B cell (primary cell): ENCODE results near the gene MYLK4. TPM values are rescaled to one million over a fixed set of nuclear protein-coding genes. Genes with fewer than 3 reads are reported as not detected.

Source experiments
- ATAC-seq: fragments of 200-7000 bp; cut with Tn5 transposase; one replicate; pipeline ENCODE4 v1.10.0; 2021; ENCODE audit warnings: low read depth, mild to moderate bottlenecking, moderate number of reproducible peaks, moderate library complexity
- CTCF ChIA-PET: fragments of 350-600 bp; sonication (Branson Sonifier 250); formaldehyde crosslinking; loops from one replicate; lab custom pipeline; 2021; ENCODE audit warnings: antibody characterized with exemption, inconsistent platforms; lab: Charles Lee
- POLR2A ChIA-PET: fragments of 350-600 bp; sonication (Branson Sonifier 250); formaldehyde crosslinking; loops from one replicate; lab custom pipeline; 2021; ENCODE audit warnings: antibody characterized with exemption; lab: Charles Lee
- DNase-seq: peaks from one replicate; pipeline ENCODE4 v3.0.0; 2013
- H2AFZ ChIP-seq: 2 replicates; pipeline ENCODE4 v1.6.1; 2012; ENCODE audit warnings: mild to moderate bottlenecking, low read depth, low read length; ENCODE audit not compliant: insufficient read depth, poor library complexity, severe bottlenecking
- H3K27ac ChIP-seq, 2 donors: 1 replicate in 1 of 2; 2 replicates in 1 of 2; pipeline ENCODE4 v1.5.1; 2012 to 2013; ENCODE audit warnings: low read length in 2 of 2, mild to moderate bottlenecking in 2 of 2, moderate library complexity in 1 of 2
- H3K27me3 ChIP-seq, 4 experiments: fragments of 200-600 bp in 1 of 4; sonication (generic) in 1 of 4; replicated peaks in 1 of 4; 1 replicate in 2 of 4; 2 replicates in 2 of 4; pipeline versions ENCODE4 v1.6.1 to v1.7.0; 2013 to 2016; ENCODE audit warnings: low read length in 3 of 4, mild to moderate bottlenecking in 2 of 4, mixed read lengths in 1 of 4, moderate library complexity in 1 of 4; ENCODE audit not compliant: insufficient read depth in 4 of 4, control insufficient read depth in 3 of 4; ENCODE audit errors: control extremely low read depth in 1 of 4
- H3K36me3 ChIP-seq, 2 experiments: replicated peaks in 1 of 2; 1 replicate in 1 of 2; 2 replicates in 1 of 2; pipeline versions ENCODE4 v1.6.1 to v1.7.1; 2013; ENCODE audit warnings: low read length in 1 of 2; ENCODE audit not compliant: insufficient read depth in 2 of 2, control insufficient read depth in 1 of 2; ENCODE audit errors: control extremely low read depth in 1 of 2, extremely low read depth in 1 of 2
- H3K4me1 ChIP-seq, 2 donors: fragments of 200-600 bp in 1 of 2; sonication (generic) in 1 of 2; 1 replicate in 1 of 2; 2 replicates in 1 of 2; pipeline versions ENCODE4 v1.5.1 to v1.6.1; 2013 to 2017; ENCODE audit warnings: low read length in 2 of 2; ENCODE audit not compliant: control insufficient read depth in 2 of 2, insufficient read depth in 2 of 2
- H3K4me2 ChIP-seq: replicated peaks from 2 replicates; pipeline ENCODE3; 2012; ENCODE audit warnings: mild to moderate bottlenecking, low read depth, low read length; ENCODE audit not compliant: poor library complexity, severe bottlenecking
- H3K4me3 ChIP-seq, 5 experiments: fragments of 200-600 bp in 1 of 5; sonication (generic) in 1 of 5; 1 replicate in 3 of 5; 2 replicates in 2 of 5; pipeline versions ENCODE4 v1.5.1 to v1.7.0; 2011 to 2016; ENCODE audit warnings: low read length in 4 of 5, mild to moderate bottlenecking in 4 of 5, low read depth in 2 of 5, control low read depth in 1 of 5, moderate library complexity in 1 of 5; ENCODE audit not compliant: insufficient read depth in 1 of 5; ENCODE audit errors: control extremely low read depth in 1 of 5, extremely low read depth in 1 of 5
- H3K79me2 ChIP-seq: fragments of 200-600 bp; sonication (generic); one replicate; pipeline ENCODE4 v1.6.0; 2016; ENCODE audit warnings: low read length; ENCODE audit not compliant: control insufficient read depth, insufficient read depth
- H3K9ac ChIP-seq: fragments of 200-600 bp; sonication (generic); 2 replicates; pipeline ENCODE4 v1.6.1; 2017; ENCODE audit warnings: mild to moderate bottlenecking, low read length, moderate library complexity
- H3K9me3 ChIP-seq, 3 donors: one replicate each; pipeline versions ENCODE4 v1.6.1 to v1.7.1; 2013; ENCODE audit warnings: low read length in 2 of 3; ENCODE audit not compliant: control insufficient read depth in 2 of 3, insufficient read depth in 1 of 3; ENCODE audit errors: control extremely low read depth in 1 of 3
- H4K20me1 ChIP-seq: 2 replicates; pipeline ENCODE4 v1.6.0; 2012; ENCODE audit warnings: mild to moderate bottlenecking, low read length; ENCODE audit not compliant: insufficient read depth, control insufficient read depth, poor library complexity, severe bottlenecking
- H3K27ac Mint-ChIP-seq: one replicate; pipeline ENCODE4 v1.8.0; 2021; ENCODE audit warnings: mixed read lengths
- H3K27me3 Mint-ChIP-seq: one replicate; pipeline ENCODE4 v1.8.0; 2021; ENCODE audit warnings: mixed read lengths
- H3K4me1 Mint-ChIP-seq: one replicate; pipeline ENCODE4 v1.8.0; 2021; ENCODE audit warnings: mixed read lengths
- H3K4me3 Mint-ChIP-seq: one replicate; pipeline ENCODE4 v1.8.0; 2021; ENCODE audit warnings: mixed read lengths
- H3K9me3 Mint-ChIP-seq: one replicate; pipeline ENCODE4 v1.8.0; 2022; ENCODE audit warnings: mixed read lengths; ENCODE audit not compliant: insufficient read depth
- EZH2 ChIP-seq: IDR thresholded peaks from 2 replicates; pipeline ENCODE4 v1.6.1; 2012; ENCODE audit warnings: borderline replicate concordance, low read depth, mild to moderate bottlenecking, moderate library complexity, low read length; ENCODE audit not compliant: insufficient read depth, poor library complexity, severe bottlenecking
- WGBS: methylation state at CpG from one replicate; pipeline ENCODE4 v1.1.5; 2013; ENCODE audit warnings: missing lambda C conversion rate; ENCODE audit not compliant: insufficient coverage; 5-methylcytosine and 5-hydroxymethylcytosine counted together
- intact Hi-C: fragments of 100-400 bp; cut with micrococcal nuclease; formaldehyde crosslinking; loops from one replicate; pipeline ENCODE4 v1.10.0; 2022
- polyA plus RNA-seq: library from polyadenylated mRNA; depleted of rRNA; stranded (reverse); fragments of >200 nt; gene quantifications from 2 replicates; pipeline ENCODE4 v1.2.3, GENCODE V29; 2012
- total RNA-seq, 2 donors: library from RNA; stranded (reverse); fragments of 120-200 nt in 1 of 2; gene quantifications; 1 replicate in 1 of 2; 2 replicates in 1 of 2; pipeline versions ENCODE4 v1.2.3 to v1.2.4, GENCODE V29; 2013 to 2022
- TF ChIP-seq, protein P1 (sequence below): fragments of 200-600 bp; IDR thresholded peaks from one replicate; pipeline ENCODE4 v1.8.0; 2022; ENCODE audit warnings: antibody characterized with exemption, mild to moderate bottlenecking

MYLK4 gene
- total and polyA plus RNA-seq, 2 donors (not counting 1 experiment from before 2014, with no cell fraction given), result 0.51 to 1.2 TPM

DNA sequence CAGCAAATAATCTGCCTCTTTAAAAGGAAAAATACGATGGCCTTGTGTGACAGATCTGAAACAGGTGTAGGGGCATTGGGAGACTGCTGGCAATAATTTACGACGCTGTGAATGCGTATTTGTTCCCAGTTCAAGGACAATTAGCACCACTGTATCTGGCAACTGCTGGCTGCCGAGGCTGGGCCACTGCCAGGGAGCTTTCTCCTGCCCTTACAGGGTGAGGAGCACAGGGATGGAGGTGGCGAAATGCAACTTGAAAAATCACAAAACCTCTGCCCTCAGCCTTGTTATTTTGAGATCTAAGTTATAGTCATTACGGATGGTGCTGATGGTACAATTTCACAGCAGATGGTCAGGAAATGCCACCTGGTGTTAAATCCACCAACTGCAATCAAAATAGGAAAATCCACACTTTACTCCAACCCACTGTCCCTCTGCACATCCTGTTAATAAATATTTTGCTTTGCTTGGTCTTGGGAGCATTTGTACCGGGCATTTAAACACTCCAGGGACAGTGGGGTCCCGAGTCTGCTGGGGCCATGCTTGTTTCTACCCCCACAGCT is 6.4 kb downstream of the MYLK4 start:
- CTCF ChIA-PET, result interaction anchor here (1.6 kb wide), 1 partner anchor 13 kb away, joined by 3 read pairs; no protein-coding TSS in a partner anchor
- intact Hi-C loops, result no loop called here
- Histone ChIP-seq H3K27ac (no peak overlapping the region), H3K4me3 (no peak overlapping the region), H3K27me3 (no peaks in the 10 kb centered on the region), H3K9ac (no peak overlapping the region), H3K36me3 (no peaks in the 10 kb centered on the region), H2AFZ (no peak overlapping the region), H3K9me3 (no peaks in the 10 kb centered on the region), H4K20me1 (no peaks in the 10 kb centered on the region), H3K4me1 (no peaks in the 10 kb centered on the region), H3K79me2 (no peaks in the 10 kb centered on the region), H3K4me2 (no peak overlapping the region)
- WGBS, result 88% methylated on average over 5 of the region's 9 CpGs
- POLR2A ChIA-PET, result no interaction called here
- ATAC-seq (no peak), DNase-seq (no peak)
- no peaks in the 10 kb centered on the region for H3K4me1 Mint-ChIP-seq
- no peaks in the 10 kb centered on the region for H3K9me3 Mint-ChIP-seq
- no peak overlapping the region for H3K4me3 Mint-ChIP-seq
- H3K27ac Mint-ChIP-seq, result no peak overlapping the region
- TF ChIP-seq, protein P1, sequence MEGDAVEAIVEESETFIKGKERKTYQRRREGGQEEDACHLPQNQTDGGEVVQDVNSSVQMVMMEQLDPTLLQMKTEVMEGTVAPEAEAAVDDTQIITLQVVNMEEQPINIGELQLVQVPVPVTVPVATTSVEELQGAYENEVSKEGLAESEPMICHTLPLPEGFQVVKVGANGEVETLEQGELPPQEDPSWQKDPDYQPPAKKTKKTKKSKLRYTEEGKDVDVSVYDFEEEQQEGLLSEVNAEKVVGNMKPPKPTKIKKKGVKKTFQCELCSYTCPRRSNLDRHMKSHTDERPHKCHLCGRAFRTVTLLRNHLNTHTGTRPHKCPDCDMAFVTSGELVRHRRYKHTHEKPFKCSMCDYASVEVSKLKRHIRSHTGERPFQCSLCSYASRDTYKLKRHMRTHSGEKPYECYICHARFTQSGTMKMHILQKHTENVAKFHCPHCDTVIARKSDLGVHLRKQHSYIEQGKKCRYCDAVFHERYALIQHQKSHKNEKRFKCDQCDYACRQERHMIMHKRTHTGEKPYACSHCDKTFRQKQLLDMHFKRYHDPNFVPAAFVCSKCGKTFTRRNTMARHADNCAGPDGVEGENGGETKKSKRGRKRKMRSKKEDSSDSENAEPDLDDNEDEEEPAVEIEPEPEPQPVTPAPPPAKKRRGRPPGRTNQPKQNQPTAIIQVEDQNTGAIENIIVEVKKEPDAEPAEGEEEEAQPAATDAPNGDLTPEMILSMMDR, result no peak
- TF ChIP-seq EZH2, result no peak
- peaks cover 7% of the 10 kb centered on the region for H3K27me3 Mint-ChIP-seq

DNA sequence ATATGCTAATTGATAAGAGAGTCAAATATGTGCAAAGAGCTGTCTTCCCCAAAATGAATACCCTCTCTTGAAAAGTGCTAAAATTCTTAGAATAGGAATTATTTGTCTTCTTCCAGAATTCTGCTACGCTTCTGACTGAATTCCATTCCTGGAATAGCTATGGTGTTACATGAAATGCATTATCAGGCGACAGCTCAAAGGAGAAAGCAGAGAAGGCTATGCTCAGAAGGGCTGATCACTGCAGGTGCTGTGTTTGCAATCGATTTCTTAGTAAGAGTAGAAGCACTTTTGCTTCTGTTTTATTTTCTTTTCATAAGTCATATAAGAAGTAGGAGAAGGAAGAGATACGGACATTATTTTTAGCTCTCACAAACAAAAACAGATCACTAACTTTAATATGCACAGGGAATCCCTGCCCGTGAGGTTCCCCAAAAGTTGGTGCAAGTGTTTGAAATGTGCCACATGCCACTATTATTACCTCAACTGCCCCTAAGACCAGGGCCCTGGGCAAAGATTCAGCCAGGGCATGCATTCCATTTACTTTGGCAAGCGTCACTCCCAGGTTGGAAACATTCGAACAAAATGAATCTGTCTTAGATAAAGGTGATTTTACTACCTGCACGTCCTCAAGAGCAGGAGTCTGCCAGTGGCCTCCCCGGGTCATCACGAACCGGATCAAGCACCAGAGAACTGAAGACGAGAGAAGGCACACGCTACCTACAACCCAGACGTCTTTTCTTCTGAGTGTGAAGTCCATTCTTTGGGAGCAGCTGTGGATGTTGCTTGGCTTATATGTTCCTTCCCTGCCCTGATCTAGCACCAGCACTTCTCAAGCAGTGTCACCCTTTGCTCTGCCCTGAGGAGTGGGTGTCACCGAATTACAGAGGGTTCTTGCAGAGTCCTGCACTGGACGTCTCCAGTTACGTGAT is 7.2 kb downstream of the MYLK4 start:
- Histone ChIP-seq H3K27me3 (no peaks in the 10 kb centered on the region), H4K20me1 (no peaks in the 10 kb centered on the region), H3K36me3 (no peaks in the 10 kb centered on the region), H3K4me1 (no peaks in the 10 kb centered on the region), H3K4me3 (no peak overlapping the region), H3K9ac (no peak overlapping the region), H3K4me2 (no peak overlapping the region), H3K79me2 (no peaks in the 10 kb centered on the region), H3K9me3 (no peaks in the 10 kb centered on the region), H3K27ac (no peak overlapping the region), H2AFZ (no peak overlapping the region)
- CTCF ChIA-PET, result interaction anchor here (1.1 to 1.6 kb wide), 2 partner anchors 14 to 1147 kb away, joined by 3 read pairs; no protein-coding TSS in a partner anchor
- H3K4me3 Mint-ChIP-seq, result no peak overlapping the region
- no peaks in the 10 kb centered on the region for H3K9me3 Mint-ChIP-seq
- H3K27me3 Mint-ChIP-seq, result peaks cover 7% of the 10 kb centered on the region
- ATAC-seq (no peak), DNase-seq (no peak)
- intact Hi-C loops, result no loop called here
- H3K27ac Mint-ChIP-seq, result no peak overlapping the region
- POLR2A ChIA-PET, result no interaction called here
- whole genome bisulfite sequencing, result 94% methylated on average over 11 of the region's 17 CpGs
- no peaks in the 10 kb centered on the region for H3K4me1 Mint-ChIP-seq
- no peak for TF ChIP-seq EZH2
- TF ChIP-seq, protein P1, result no peak
